Regular cardiac myocyte (primary cell): ENCODE data around the gene TEX51. TPM values are rescaled to one million over a fixed set of nuclear protein-coding genes. Genes with fewer than 3 reads are reported as not detected.

Experiments used
- total RNA-seq: library from RNA; depleted of rRNA; stranded (reverse); fragments of >200 nt; gene quantifications from 2 replicates; pipeline ENCODE4 v1.2.3, GENCODE V29; 2014

Gene TEX51
- total RNA-seq = not detected in 2 replicates

GRCh38 chr2:126898636-126899035, at the start of gene TEX51:
Gene TEX51 (plus strand): TSS chr2:126898890. CDS start chr2:126898919, 29 bp downstream.

Other genes with a start within 250 kb of the TEX51 start
- 43.7 and 63.7 TPM in 2 replicates for gene GYPC, start 242.7 kb upstream of the TEX51 start, total RNA-seq
- gene BIN1, start 208.3 kb downstream of the TEX51 start, total RNA-seq = 40.5 and 40.9 TPM in 2 replicates